Common myeloid progenitor, CD34-positive (primary cell): Measurements from ENCODE around the gene TIMM29.

Experiments used
- CTCF ChIA-PET: fragments of 350-600 bp; sonication (Branson Sonifier 250); formaldehyde crosslinking; loops from one replicate; lab custom pipeline; 2021; ENCODE audit warnings: antibody characterized with exemption; lab: Charles Lee
- POLR2A ChIA-PET: fragments of 350-600 bp; sonication (Branson Sonifier 250); formaldehyde crosslinking; loops from one replicate; lab custom pipeline; 2021; ENCODE audit warnings: antibody characterized with exemption; lab: Charles Lee
- DNase-seq, 3 donors: peaks; one replicate each; pipeline versions ENCODE4 v3.0.0 to v3.0.0-alpha.2; 2013
- H3K27ac ChIP-seq, 2 experiments: 1 replicate in 1 of 2; 2 replicates in 1 of 2; pipeline ENCODE4 v1.7.0; 2013; ENCODE audit warnings: inconsistent platforms in 2 of 2, low read length in 2 of 2, mild to moderate bottlenecking in 2 of 2, low read depth in 1 of 2, moderate library complexity in 1 of 2; ENCODE audit not compliant: severe bottlenecking in 2 of 2, insufficient read depth in 1 of 2, poor library complexity in 1 of 2
- H3K27me3 ChIP-seq, 5 experiments: replicated peaks in 2 of 5; 1 replicate in 3 of 5; 2 replicates in 2 of 5; pipeline versions ENCODE4 v1.6.1 to v1.7.0; 2013; ENCODE audit warnings: low read length in 4 of 5, mild to moderate bottlenecking in 2 of 5, moderate library complexity in 2 of 5, inconsistent platforms in 1 of 5; ENCODE audit not compliant: insufficient read depth in 5 of 5, control insufficient read depth in 4 of 5
- H3K36me3 ChIP-seq, 4 experiments: 1 replicate in 2 of 4; 2 replicates in 2 of 4; pipeline versions ENCODE4 v1.6.1 to v1.7.0; 2013; ENCODE audit warnings: low read length in 3 of 4, control low read depth in 1 of 4, mild to moderate bottlenecking in 1 of 4; ENCODE audit not compliant: control insufficient read depth in 4 of 4, insufficient read depth in 4 of 4
- H3K4me1 ChIP-seq, 4 experiments: 1 replicate in 3 of 4; 2 replicates in 1 of 4; pipeline versions ENCODE4 v1.6.1 to v1.7.1; 2013; ENCODE audit warnings: low read length in 3 of 4, mild to moderate bottlenecking in 3 of 4, control low read depth in 1 of 4, inconsistent platforms in 1 of 4, moderate library complexity in 1 of 4; ENCODE audit not compliant: control insufficient read depth in 4 of 4, insufficient read depth in 4 of 4; ENCODE audit errors: control extremely low read depth in 1 of 4
- H3K4me3 ChIP-seq, 7 experiments: 1 replicate in 4 of 7; 2 replicates in 3 of 7; pipeline versions ENCODE4 v1.5.1 to v1.7.0; 2013; ENCODE audit warnings: mild to moderate bottlenecking in 7 of 7, low read length in 6 of 7, moderate library complexity in 6 of 7, inconsistent platforms in 2 of 7, low read depth in 2 of 7, control low read depth in 1 of 7; ENCODE audit not compliant: insufficient read depth in 4 of 7, control insufficient read depth in 1 of 7; ENCODE audit errors: extremely low read depth in 1 of 7
- H3K9me3 ChIP-seq, 5 experiments: 1 replicate in 4 of 5; 2 replicates in 1 of 5; pipeline versions ENCODE4 v1.6.1 to v1.7.1; 2013; ENCODE audit warnings: low read length in 4 of 5, mild to moderate bottlenecking in 2 of 5, inconsistent platforms in 1 of 5, low read depth in 1 of 5, moderate library complexity in 1 of 5; ENCODE audit not compliant: control insufficient read depth in 4 of 5, insufficient read depth in 2 of 5; ENCODE audit errors: control extremely low read depth in 1 of 5
- WGBS: methylation state at CpG from one replicate; pipeline ENCODE4 v1.1.5; 2013; ENCODE audit not compliant: insufficient coverage; 5-methylcytosine and 5-hydroxymethylcytosine counted together

Gene TIMM29

GRCh38 chr19:10923260-10924112 lies 5.1 kb upstream of the TIMM29 start:
- peaks cover 6 to 67% (median 44%) of the 10 kb centered on the region in 4 experiments for H3K36me3 ChIP-seq
- ChIA-PET POLR2A (no interaction called here), CTCF (no interaction called here)
- H3K4me1 ChIP-seq = peaks cover 0 to 11% (median 10%) of the 10 kb centered on the region in 4 experiments
- no peaks in the 10 kb centered on the region for H3K9me3 ChIP-seq
- no peak overlapping the region for H3K27ac ChIP-seq
- no peak overlapping the region for H3K4me3 ChIP-seq
- WGBS = over 99% methylated on average over 21 of the region's 29 CpGs
- DNase-seq = no peak
- H3K27me3 ChIP-seq = no peaks in the 10 kb centered on the region

GRCh38 chr19:10924597-10924996 lies 4.0 kb upstream of the TIMM29 start:
- no peak for DNase-seq
- Histone ChIP-seq H3K36me3 (peaks cover 6 to 56% (median 39%) of the 10 kb centered on the region in 4 experiments), H3K27me3 (no peaks in the 10 kb centered on the region), H3K4me3 (no peak overlapping the region), H3K4me1 (peaks cover 0 to 17% (median 16%) of the 10 kb centered on the region in 4 experiments), H3K27ac (no peak overlapping the region), H3K9me3 (no peaks in the 10 kb centered on the region)
- 95% methylated on average over 7 of the region's 13 CpGs for WGBS
- ChIA-PET CTCF (interaction anchor here (0.6 kb wide), 1 partner anchor 10 kb away, joined by 3 read pairs; no protein-coding TSS in a partner anchor), POLR2A (no interaction called here)

GRCh38 chr19:10927730-10928562 lies 665 bp upstream of the TIMM29 start:
- Histone ChIP-seq H3K9me3 (no peaks in the 10 kb centered on the region), H3K4me1 (peaks cover 0 to 23% (median 21%) of the 10 kb centered on the region in 4 experiments), H3K36me3 (peaks cover 6 to 33% (median 18%) of the 10 kb centered on the region in 4 experiments), H3K4me3 (peak overlapping the region; percentile 77 to 97 (median 86)), H3K27me3 (no peaks in the 10 kb centered on the region), H3K27ac (peak overlapping the region; percentile 33 to 81)
- WGBS = 5% methylated on average over 24 of the region's 47 CpGs
- DNase-seq = peak in 2 of 3 donors; percentile 35 to 53
- ChIA-PET CTCF (interaction anchor here (1.2 kb wide), 1 partner anchor 15 kb away, joined by 5 read pairs; no protein-coding TSS in a partner anchor), POLR2A (interaction anchor here (0.6 kb wide), 1 partner anchor 145 kb away, joined by 3 read pairs; no protein-coding TSS in a partner anchor)

- DNase-seq = peak in 1 of 3 donors; percentile 18
- CTCF ChIA-PET = interaction anchor here (1.6 to 2.5 kb wide), 2 partner anchors 13 to 65 kb away, joined by 3 to 8 read pairs; no protein-coding TSS in a partner anchor
- peaks cover 0 to 18% (median 8%) of the 10 kb centered on the region in 4 experiments for H3K36me3 ChIP-seq
- 14% methylated on average over 26 of the region's 27 CpGs for WGBS
- H3K27ac ChIP-seq = peak overlapping the region in 1 of 2 experiments; percentile 81
- peak overlapping the region; percentile 77 to 97 (median 86) for H3K4me3 ChIP-seq
- no peaks in the 10 kb centered on the region for H3K9me3 ChIP-seq
- POLR2A ChIA-PET = no interaction called here
- H3K4me1 ChIP-seq = peaks cover 0 to 23% (median 21%) of the 10 kb centered on the region in 4 experiments
- H3K27me3 ChIP-seq = no peaks in the 10 kb centered on the region
Observed at GRCh38 chr19:10929402-10929794, 787 bp downstream of the TIMM29 start.

GRCh38 chr19:10935371-10936059 lies 6.9 kb downstream of the TIMM29 start:
- WGBS = 93% methylated on average over 9 of the region's 9 CpGs
- POLR2A ChIA-PET = no interaction called here
- Histone ChIP-seq H3K27ac (no peak overlapping the region), H3K4me3 (no peak overlapping the region), H3K4me1 (peaks cover 0 to 6% (median 3%) of the 10 kb centered on the region in 4 experiments), H3K36me3 (peaks cover 0 to 7% (median 1%) of the 10 kb centered on the region in 4 experiments), H3K27me3 (no peaks in the 10 kb centered on the region), H3K9me3 (no peaks in the 10 kb centered on the region)
- DNase-seq = peak in 1 of 3 donors; percentile 41
- CTCF ChIA-PET = interaction anchor here (0.8 to 3.1 kb wide), 10 partner anchors 9 to 109 kb away, joined by 3 to 13 read pairs (median 4); no protein-coding TSS in a partner anchor

GRCh38 chr19:10936661-10937084 lies 8.1 kb downstream of the TIMM29 start:
- Histone ChIP-seq H3K4me3 (peak overlapping the region in 3 of 7 experiments; percentile 29 to 70 (median 34)), H3K27me3 (no peaks in the 10 kb centered on the region), H3K36me3 (peaks cover 0 to 3% (median 1%) of the 10 kb centered on the region in 4 experiments), H3K27ac (no peak overlapping the region), H3K4me1 (peaks cover 0 to 6% (median 3%) of the 10 kb centered on the region in 4 experiments), H3K9me3 (no peaks in the 10 kb centered on the region)
- POLR2A ChIA-PET = interaction anchor here (0.6 to 0.9 kb wide), 3 partner anchors 40 to 122 kb away, joined by 3 read pairs; no protein-coding TSS in a partner anchor
- peak; percentile 78 to 88 (median 79) for DNase-seq
- WGBS = 11% methylated on average over 8 of the region's 11 CpGs
- CTCF ChIA-PET = interaction anchor here (0.6 to 3.1 kb wide), 16 partner anchors 8 to 108 kb away, joined by 3 to 13 read pairs (median 4); no protein-coding TSS in a partner anchor
